Measurements from ENCODE around the gene RPS3A. TPM values are rescaled to one million over a fixed set of nuclear protein-coding genes. Genes with fewer than 3 reads are reported as not detected.

The RPS3A gene
- total RNA-seq, 2 donors from 2014 or later: 1,345 to 1,520 TPM

DNA sequence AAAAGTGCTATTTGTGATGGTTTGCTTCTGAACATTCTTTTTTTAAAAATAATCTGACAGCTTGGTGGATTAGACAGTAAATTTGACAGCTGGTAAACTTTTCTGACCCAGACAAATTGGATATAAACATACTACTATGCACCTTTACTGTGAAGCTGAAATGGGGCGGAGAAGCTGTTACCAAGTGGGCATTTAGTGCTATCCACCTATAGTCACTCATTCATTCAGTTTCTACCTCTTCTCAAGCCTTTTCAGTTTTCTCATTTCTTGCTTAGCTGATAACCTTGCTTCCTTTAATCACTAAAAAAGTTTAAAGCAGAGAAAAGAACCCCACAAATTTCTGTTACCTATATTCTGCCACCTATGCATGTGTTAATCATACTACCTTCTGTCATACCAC is 5.2 kb downstream of the RPS3A start:
- intact Hi-C loops (cut with DNase I): no loop called here
- TF ChIP-seq, protein P1, sequence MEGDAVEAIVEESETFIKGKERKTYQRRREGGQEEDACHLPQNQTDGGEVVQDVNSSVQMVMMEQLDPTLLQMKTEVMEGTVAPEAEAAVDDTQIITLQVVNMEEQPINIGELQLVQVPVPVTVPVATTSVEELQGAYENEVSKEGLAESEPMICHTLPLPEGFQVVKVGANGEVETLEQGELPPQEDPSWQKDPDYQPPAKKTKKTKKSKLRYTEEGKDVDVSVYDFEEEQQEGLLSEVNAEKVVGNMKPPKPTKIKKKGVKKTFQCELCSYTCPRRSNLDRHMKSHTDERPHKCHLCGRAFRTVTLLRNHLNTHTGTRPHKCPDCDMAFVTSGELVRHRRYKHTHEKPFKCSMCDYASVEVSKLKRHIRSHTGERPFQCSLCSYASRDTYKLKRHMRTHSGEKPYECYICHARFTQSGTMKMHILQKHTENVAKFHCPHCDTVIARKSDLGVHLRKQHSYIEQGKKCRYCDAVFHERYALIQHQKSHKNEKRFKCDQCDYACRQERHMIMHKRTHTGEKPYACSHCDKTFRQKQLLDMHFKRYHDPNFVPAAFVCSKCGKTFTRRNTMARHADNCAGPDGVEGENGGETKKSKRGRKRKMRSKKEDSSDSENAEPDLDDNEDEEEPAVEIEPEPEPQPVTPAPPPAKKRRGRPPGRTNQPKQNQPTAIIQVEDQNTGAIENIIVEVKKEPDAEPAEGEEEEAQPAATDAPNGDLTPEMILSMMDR (IDR thresholded peaks at IDR 0.05): no peak
- Histone ChIP-seq H3K27me3 (no peaks in the 10 kb centered on the region), H3K9ac (ENCODE audit: low read depth in 2 of 2, low read length in 2 of 2) (no peak overlapping the region), H3K4me1 (peaks cover 4% of the 10 kb centered on the region), H3K4me3 (no peak overlapping the region), H3K36me3 (peaks cover 20% of the 10 kb centered on the region), H3K9me3 (no peaks in the 10 kb centered on the region), H3K27ac (no peak overlapping the region)
- DNase-seq: no peak

DNA sequence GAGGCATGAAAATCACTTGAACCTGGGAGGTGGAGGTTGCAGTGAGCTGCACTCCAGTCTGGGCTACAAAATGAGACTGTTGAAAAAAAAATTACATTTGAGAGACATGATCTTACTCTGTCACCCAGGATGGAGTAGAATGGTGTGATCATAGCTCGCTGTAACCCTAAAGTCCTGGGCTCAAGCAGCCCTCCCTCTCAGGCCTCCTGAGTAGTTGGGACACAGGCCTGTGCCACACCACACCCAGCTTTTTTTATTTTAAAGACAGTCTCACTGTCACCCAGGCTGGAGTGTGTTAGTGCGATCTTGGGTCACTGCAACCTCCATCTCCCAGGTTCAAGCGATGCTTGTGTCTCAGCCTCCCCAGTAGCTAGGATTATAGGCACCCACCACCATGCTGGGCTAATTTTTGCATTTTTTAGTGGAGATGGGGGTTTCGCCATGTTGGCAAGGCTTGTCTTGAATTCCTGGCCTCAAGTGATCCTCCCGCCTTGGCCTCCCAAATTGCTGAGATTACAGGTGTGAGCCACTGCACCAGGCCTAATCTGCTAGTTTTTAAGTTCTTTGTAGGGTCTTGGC is 6.1 kb downstream of the RPS3A start:
- TF ChIP-seq, protein P1 (IDR thresholded peaks at IDR 0.05): no peak
- H3K27me3 ChIP-seq: no peaks in the 10 kb centered on the region
- no peak overlapping the region for H3K9ac ChIP-seq (ENCODE audit: low read depth in 2 of 2, low read length in 2 of 2)
- no peaks in the 10 kb centered on the region for H3K9me3 ChIP-seq
- DNase-seq: no peak
- no peak overlapping the region for H3K27ac ChIP-seq
- H3K4me1 ChIP-seq: peaks cover 4% of the 10 kb centered on the region
- H3K36me3 ChIP-seq: peaks cover 20% of the 10 kb centered on the region
- intact Hi-C loops (cut with DNase I): no loop called here
- no peak overlapping the region for H3K4me3 ChIP-seq

DNA sequence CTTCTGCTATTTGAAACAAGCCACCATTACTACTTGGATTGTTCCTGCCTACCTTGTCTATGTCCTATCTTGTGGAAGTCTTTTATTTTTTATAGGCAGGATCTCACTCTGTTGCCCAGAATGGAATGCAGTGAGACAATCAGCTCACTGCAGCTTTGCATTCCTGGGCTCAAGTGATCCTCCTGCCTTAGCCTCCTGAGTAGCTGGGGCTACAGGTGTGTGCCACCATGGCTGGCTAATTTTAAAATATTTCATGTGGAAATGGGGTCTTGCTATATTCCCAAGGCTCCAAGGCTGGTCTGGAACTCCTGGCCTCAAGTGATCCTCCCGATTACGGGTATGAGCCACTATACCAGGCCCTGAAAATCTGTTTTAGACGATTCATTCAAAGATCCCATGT is 7.6 kb downstream of the RPS3A start:
- peaks cover 20% of the 10 kb centered on the region for H3K36me3 ChIP-seq
- DNase-seq: no peak
- intact Hi-C loops (cut with DNase I): no loop called here
- no peaks in the 10 kb centered on the region for H3K27me3 ChIP-seq
- H3K4me1 ChIP-seq: no peaks in the 10 kb centered on the region
- TF ChIP-seq, protein P1 (IDR thresholded peaks at IDR 0.05): no peak
- H3K9ac ChIP-seq (ENCODE audit: low read depth in 2 of 2, low read length in 2 of 2): no peak overlapping the region
- H3K9me3 ChIP-seq: no peaks in the 10 kb centered on the region
- H3K4me3 ChIP-seq: no peak overlapping the region
- H3K27ac ChIP-seq: no peak overlapping the region

DNA sequence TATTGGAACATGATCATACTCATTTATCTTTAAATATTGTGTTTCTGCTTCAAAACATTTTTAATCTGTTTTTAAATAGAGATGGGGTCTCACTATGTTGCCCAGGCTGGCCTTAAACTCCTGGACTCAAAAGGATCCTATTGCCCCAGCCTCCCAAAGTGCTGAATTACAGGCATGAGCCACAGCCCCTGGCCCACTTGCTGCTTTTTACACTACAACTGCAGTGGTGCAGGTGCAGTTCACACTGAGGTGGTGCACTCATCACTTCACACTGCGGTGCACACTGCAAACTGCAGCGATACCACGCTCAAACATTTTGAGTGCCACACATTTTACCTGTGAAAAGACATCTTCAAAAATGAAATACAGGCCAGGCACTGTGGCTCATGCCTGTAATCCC is 10.8 kb downstream of the RPS3A start:
- TF ChIP-seq, protein P1 (IDR thresholded peaks at IDR 0.05): no peak
- intact Hi-C loops (cut with DNase I): no loop called here
- no peak for DNase-seq
- no peaks in the 10 kb centered on the region for H3K4me1 ChIP-seq
- peaks cover under 1% of the 10 kb centered on the region for H3K36me3 ChIP-seq
- H3K4me3 ChIP-seq: no peak overlapping the region
- no peaks in the 10 kb centered on the region for H3K27me3 ChIP-seq
- H3K9ac ChIP-seq (ENCODE audit: low read depth in 2 of 2, low read length in 2 of 2): no peak overlapping the region
- no peaks in the 10 kb centered on the region for H3K9me3 ChIP-seq
- no peak overlapping the region for H3K27ac ChIP-seq

DNA sequence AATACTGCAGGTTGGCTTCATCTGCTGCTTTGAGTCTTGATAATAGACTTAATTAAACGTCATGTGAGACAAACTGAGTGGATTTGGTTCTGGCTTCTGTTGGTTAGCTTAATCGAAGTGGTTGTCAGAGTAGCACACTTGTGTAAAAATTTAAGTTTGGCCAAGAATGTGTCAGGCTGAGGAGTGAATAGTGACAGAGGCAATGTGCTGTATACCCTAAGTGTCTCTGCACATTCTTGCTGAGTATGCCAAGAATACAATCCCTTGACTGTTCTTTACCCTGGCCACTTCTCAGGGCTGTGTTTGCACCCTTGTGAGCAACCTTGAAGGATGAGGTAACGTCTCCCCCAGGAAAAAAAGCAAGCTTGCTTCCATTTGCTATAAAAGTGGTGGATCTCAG is 14.9 kb downstream of the RPS3A start:
- no peaks in the 10 kb centered on the region for H3K27me3 ChIP-seq
- intact Hi-C loops (cut with DNase I): no loop called here
- no peak overlapping the region for H3K4me3 ChIP-seq
- no peaks in the 10 kb centered on the region for H3K4me1 ChIP-seq
- no peak for DNase-seq
- no peaks in the 10 kb centered on the region for H3K9me3 ChIP-seq
- TF ChIP-seq, protein P1 (IDR thresholded peaks at IDR 0.05): no peak
- H3K27ac ChIP-seq: no peak overlapping the region
- H3K9ac ChIP-seq (ENCODE audit: low read depth in 2 of 2, low read length in 2 of 2): no peak overlapping the region
- H3K36me3 ChIP-seq: no peaks in the 10 kb centered on the region

Measured in colonic mucosa (tissue), 4 donors.